Measurements from ENCODE around the gene SOCS1. TPM values are rescaled to one million over a fixed set of nuclear protein-coding genes. Genes with fewer than 3 reads are reported as not detected.

Gene SOCS1
- total and polyA plus RNA-seq, 2 of the 8 experiments (the other 6 are each of a cell fraction or from before 2014, with no cell fraction given), result 21.0 to 48.9 TPM

DNA sequence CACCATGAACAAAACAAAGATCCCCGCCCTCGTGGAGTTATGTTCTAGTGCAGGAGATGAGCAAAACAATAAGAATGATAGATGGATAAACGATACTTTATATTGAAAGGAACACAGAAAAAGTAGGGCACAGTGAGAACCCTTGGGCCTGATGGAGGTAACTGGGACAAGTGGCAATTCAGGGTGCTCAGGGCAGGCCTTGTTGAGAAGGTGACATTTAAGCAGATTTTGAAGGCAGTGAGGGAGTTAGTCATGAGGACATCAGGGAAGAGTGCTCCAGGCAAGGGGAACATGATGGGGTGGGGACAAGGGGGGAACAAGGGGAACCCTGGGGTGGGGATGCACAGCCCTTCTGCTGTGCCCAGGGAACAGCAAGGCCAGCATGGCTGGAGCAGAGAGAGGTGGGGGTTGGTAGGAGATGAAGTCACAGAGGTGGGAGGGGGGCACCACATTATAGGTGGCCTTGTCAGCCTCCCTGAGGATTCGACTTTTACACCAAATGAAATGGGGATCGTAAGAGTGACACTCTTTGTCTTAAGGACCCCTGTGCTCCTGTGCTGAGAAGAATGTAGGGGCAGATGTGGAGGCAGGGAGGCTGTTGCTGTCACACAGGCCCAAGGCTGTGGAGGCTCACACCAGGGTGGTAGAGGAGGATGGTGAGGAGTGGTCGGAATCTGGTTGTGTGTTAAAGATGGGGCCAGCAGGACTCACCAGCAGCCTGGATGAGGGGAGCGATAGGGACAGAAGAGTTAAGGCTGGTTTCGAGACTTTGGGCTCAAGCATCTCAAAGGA lies 34.3 kb upstream of the SOCS1 start:
- Histone ChIP-seq H3K56ac (replicated peaks; ENCODE audit: insufficient read length, low read depth, low read length) (peak overlapping the region; percentile 12), H3K4me1 (replicated peaks in 1 of 4; ENCODE audit: control insufficient read depth in 3 of 4, insufficient read depth in 4 of 4, low read length in 3 of 4) (peaks cover 0 to 5% (median under 1%) of the 10 kb centered on the region in 4 experiments; a peak in 4 of 7 replicates), H2BK5ac (ENCODE audit: low read depth, low read length) (peak overlapping the region; percentile 87; the same call in 1 of the 2 replicates), H4K20me1 (replicated peaks in 1 of 2; ENCODE audit: control insufficient read depth in 1 of 2, insufficient read depth in 2 of 2, low read length in 2 of 2) (no peaks in the 10 kb centered on the region), H2BK20ac (ENCODE audit: low read length) (0 out of 2 replicates have a peak overlapping the region, but pooled peaks have one; percentile 90), H3K9ac (replicated peaks in 1 of 4; ENCODE audit: extremely low read depth in 1 of 4, low read depth in 3 of 4, low read length in 3 of 4) (no peak overlapping the region), H3K27ac (ENCODE audit: low read depth, low read length) (no peak overlapping the region), H3K4me2 (ENCODE audit: insufficient read depth in 1 of 2, low read depth in 2 of 2, low read length in 2 of 2) (no peak overlapping the region), H3K23me2 (ENCODE audit: low read depth, low read length) (no peaks in the 10 kb centered on the region), H3K9me3 (ENCODE audit: insufficient read depth in 2 of 2, low read depth in 1 of 2, low read length in 1 of 2) (no peaks in the 10 kb centered on the region; a peak in 1 of 4 replicates), H3K27me3 (replicated peaks in 1 of 4; ENCODE audit: control insufficient read depth in 3 of 4, extremely low read depth in 1 of 4, insufficient read depth in 3 of 4, low read length in 3 of 4) (peaks cover 0 to 2% (median 1%) of the 10 kb centered on the region in 4 experiments; a peak in 1 of 7 replicates), H3K79me1 (ENCODE audit: low read depth, low read length) (no peaks in the 10 kb centered on the region), H3K23ac (ENCODE audit: insufficient read length) (no peak overlapping the region), H2BK120ac (replicated peaks; ENCODE audit: low read depth, low read length) (peak overlapping the region; percentile 47), H2AFZ (ENCODE audit: low read length) (no peak overlapping the region), H4K5ac (ENCODE audit: insufficient read length, low read depth, low read length) (no peak overlapping the region), H4K91ac (replicated peaks; ENCODE audit: insufficient read length, low read length) (peak overlapping the region; percentile 14), H2BK15ac (ENCODE audit: low read length) (peak overlapping the region; percentile 97; the same call in 1 of the 2 replicates), H4K8ac (ENCODE audit: extremely low read depth, insufficient read depth, low read length) (no peak overlapping the region), H2BK12ac (ENCODE audit: low read depth, low read length) (peak overlapping the region; percentile 97; the same call in 1 of the 2 replicates), H3K4ac (replicated peaks; ENCODE audit: insufficient read length, low read depth, low read length) (no peak overlapping the region), H3K79me2 (ENCODE audit: control insufficient read depth in 1 of 2, insufficient read depth in 2 of 2, low read length in 2 of 2) (no peaks in the 10 kb centered on the region), H3K14ac (ENCODE audit: insufficient read length) (no peak overlapping the region), H3K18ac (ENCODE audit: extremely low read depth, low read length) (peak overlapping the region; percentile 48; the same call in 1 of the 2 replicates), H2AK5ac (ENCODE audit: low read depth, low read length) (0 out of 2 replicates have a peak overlapping the region, but pooled peaks have one; percentile 82), H3K36me3 (ENCODE audit: control insufficient read depth in 2 of 4, insufficient read depth in 4 of 4, low read length in 3 of 4) (no peaks in the 10 kb centered on the region), H3K4me3 (ENCODE audit: extremely low read depth in 1 of 4, insufficient read depth in 2 of 4, low read depth in 3 of 4, low read length in 4 of 4) (no peak overlapping the region)
- 90% methylated on average over 8 of the region's 8 CpGs; no CpG with 5 or more reads in 1 of the 2 experiments for WGBS, 2 experiments (ENCODE audit: extremely low coverage in 1 of 2, insufficient coverage in 1 of 2, insufficient read length in 1 of 2, insufficient replicate concordance in 2 of 2, low coverage in 1 of 2, low lambda C conversion rate in 2 of 2, missing lambda C conversion rate in 1 of 2)
- CTCF ChIA-PET (ENCODE audit: partially characterized antibody), result interaction anchor here (2.4 kb wide), 1 partner anchor 34 kb away, joined by 7 read pairs; the partner anchor contains the start of gene SOCS1
- DNase-seq (ENCODE audit: low read depth in 1 of 2, low spot score in 2 of 2), result no peak
- no peak for FAIRE-seq
- POLR2A ChIA-PET (ENCODE audit: partially characterized antibody), result interaction anchor here (1.2 to 1.8 kb wide), 2 partner anchors 33 to 34 kb away, joined by 3 to 9 read pairs; partner anchors contain the start of gene SOCS1
- TF ChIP-seq POU5F1 (IDR thresholded peaks at IDR 0.05; ENCODE audit: low read depth, low read length) (no peak), BCL11A (IDR thresholded peaks at IDR 0.05; ENCODE audit: low read depth in 2 of 2, low read length in 2 of 2) (no peak), TAF1 (IDR thresholded peaks at IDR 0.05; ENCODE audit: low read depth, low read length) (no peak), CHD2 (IDR thresholded peaks at IDR 0.05; ENCODE audit: low read length) (no peak), HDAC6 (IDR thresholded peaks at IDR 0.05; ENCODE audit: low read depth, low read length) (no peak), TBP (IDR thresholded peaks at IDR 0.05; ENCODE audit: low read depth, low read length) (no peak), GABPA (IDR thresholded peaks at IDR 0.05; ENCODE audit: borderline replicate concordance, insufficient read depth, low read length) (no peak), PHF8 (conservative IDR thresholded peaks at IDR 0.05; ENCODE audit: low read depth, low read length) (no peak)
- TF ChIP-seq, protein P1, sequence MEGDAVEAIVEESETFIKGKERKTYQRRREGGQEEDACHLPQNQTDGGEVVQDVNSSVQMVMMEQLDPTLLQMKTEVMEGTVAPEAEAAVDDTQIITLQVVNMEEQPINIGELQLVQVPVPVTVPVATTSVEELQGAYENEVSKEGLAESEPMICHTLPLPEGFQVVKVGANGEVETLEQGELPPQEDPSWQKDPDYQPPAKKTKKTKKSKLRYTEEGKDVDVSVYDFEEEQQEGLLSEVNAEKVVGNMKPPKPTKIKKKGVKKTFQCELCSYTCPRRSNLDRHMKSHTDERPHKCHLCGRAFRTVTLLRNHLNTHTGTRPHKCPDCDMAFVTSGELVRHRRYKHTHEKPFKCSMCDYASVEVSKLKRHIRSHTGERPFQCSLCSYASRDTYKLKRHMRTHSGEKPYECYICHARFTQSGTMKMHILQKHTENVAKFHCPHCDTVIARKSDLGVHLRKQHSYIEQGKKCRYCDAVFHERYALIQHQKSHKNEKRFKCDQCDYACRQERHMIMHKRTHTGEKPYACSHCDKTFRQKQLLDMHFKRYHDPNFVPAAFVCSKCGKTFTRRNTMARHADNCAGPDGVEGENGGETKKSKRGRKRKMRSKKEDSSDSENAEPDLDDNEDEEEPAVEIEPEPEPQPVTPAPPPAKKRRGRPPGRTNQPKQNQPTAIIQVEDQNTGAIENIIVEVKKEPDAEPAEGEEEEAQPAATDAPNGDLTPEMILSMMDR (IDR thresholded peaks at IDR 0.05; ENCODE audit: control extremely low read depth in 1 of 3, insufficient read depth in 1 of 3, low read depth in 1 of 3, low read length in 3 of 3), result no peak

Data from H1 (cell line).